ENCODE data around the gene GOLGA3.

DNA sequence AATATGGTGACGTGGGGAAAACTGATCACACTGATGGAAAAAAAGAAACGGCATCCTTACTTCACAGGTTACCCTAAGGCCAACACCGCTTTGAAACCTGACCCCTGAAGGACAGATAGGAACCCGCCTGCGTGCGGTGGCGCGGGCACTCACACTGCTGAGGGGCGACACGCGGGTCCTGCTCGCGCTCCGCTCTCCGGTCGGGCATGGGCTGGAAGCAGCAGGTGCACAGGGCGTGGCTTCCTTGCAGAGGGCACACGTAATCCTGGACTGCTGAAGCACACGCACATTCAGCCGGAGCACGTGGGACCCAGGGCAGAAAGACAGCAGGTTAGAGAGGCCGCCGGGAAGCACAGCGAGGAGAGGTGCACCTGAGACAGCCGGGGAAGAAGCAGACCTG lies 22.8 kb upstream of the GOLGA3 start:
- TF ChIP-seq TAF1 (IDR thresholded peaks at IDR 0.05; ENCODE audit: borderline replicate concordance, insufficient read depth, low read length) (no peak), SIN3A (IDR thresholded peaks at IDR 0.05; ENCODE audit: borderline replicate concordance, insufficient read depth, low read length) (no peak)

Measured in PFSK-1 (cell line).